ENCODE data around the gene STAB2.

- no peak for TF ChIP-seq FOXM1 (IDR thresholded peaks at IDR 0.05; ENCODE audit: borderline replicate concordance, low read depth)
- TF ChIP-seq EP300 (IDR thresholded peaks at IDR 0.05; ENCODE audit: borderline replicate concordance) = no peak
- TF ChIP-seq, protein P1, sequence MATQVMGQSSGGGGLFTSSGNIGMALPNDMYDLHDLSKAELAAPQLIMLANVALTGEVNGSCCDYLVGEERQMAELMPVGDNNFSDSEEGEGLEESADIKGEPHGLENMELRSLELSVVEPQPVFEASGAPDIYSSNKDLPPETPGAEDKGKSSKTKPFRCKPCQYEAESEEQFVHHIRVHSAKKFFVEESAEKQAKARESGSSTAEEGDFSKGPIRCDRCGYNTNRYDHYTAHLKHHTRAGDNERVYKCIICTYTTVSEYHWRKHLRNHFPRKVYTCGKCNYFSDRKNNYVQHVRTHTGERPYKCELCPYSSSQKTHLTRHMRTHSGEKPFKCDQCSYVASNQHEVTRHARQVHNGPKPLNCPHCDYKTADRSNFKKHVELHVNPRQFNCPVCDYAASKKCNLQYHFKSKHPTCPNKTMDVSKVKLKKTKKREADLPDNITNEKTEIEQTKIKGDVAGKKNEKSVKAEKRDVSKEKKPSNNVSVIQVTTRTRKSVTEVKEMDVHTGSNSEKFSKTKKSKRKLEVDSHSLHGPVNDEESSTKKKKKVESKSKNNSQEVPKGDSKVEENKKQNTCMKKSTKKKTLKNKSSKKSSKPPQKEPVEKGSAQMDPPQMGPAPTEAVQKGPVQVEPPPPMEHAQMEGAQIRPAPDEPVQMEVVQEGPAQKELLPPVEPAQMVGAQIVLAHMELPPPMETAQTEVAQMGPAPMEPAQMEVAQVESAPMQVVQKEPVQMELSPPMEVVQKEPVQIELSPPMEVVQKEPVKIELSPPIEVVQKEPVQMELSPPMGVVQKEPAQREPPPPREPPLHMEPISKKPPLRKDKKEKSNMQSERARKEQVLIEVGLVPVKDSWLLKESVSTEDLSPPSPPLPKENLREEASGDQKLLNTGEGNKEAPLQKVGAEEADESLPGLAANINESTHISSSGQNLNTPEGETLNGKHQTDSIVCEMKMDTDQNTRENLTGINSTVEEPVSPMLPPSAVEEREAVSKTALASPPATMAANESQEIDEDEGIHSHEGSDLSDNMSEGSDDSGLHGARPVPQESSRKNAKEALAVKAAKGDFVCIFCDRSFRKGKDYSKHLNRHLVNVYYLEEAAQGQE (IDR thresholded peaks at IDR 0.05; ENCODE audit: low read depth) = no peak
- TF ChIP-seq YY1 (IDR thresholded peaks at IDR 0.05; ENCODE audit: low read depth) = no peak
- TF ChIP-seq ZBTB7A (IDR thresholded peaks at IDR 0.05; ENCODE audit: low read depth) = no peak
- TF ChIP-seq CEBPB (IDR thresholded peaks at IDR 0.05) = no peak
- no peak for TF ChIP-seq RAD21 (IDR thresholded peaks at IDR 0.05; ENCODE audit: low read depth)
Measured at GRCh38 chr12:103580026-103580425, 7.0 kb upstream of the STAB2 start.

Measured in Ishikawa (cell line).